Heart left ventricle (tissue), 13 donors: ENCODE results near the gene TNFAIP8L2.

ENCODE experiments used
- POLR2A ChIP-seq, 2 donors: fragments of 450-650 bp; IDR thresholded peaks; one replicate each; pipeline ENCODE4 v1.6.1; 2017; ENCODE audit warnings: antibody characterized with exemption in 2 of 2, mild to moderate bottlenecking in 2 of 2, moderate library complexity in 2 of 2
- TF ChIP-seq, protein P1 (sequence below), 12 donors: fragments of 200-600 bp; sonication (generic) in 4 of 12; IDR thresholded peaks; one replicate each; pipeline versions ENCODE4 v1.5.0 to v1.8.0; 2018 to 2022; ENCODE audit warnings: antibody characterized with exemption in 12 of 12, mild to moderate bottlenecking in 5 of 12
- donor health status: ischemic (EF 13 %, LVEDD 7.1; RV severe dilation, severe dysfunction).
- donor health status: DM: no; HTN: yes; CAD: no.
- donor health status: DM: no; HTN: no; CAD: no.
- donor health status: ischemic (EF 25% LVEDD 6.9; RV normal size, moderate dysfunction).
- donor health status: ischemic (EF 25% LVEDD 5.7; RV mildly dilated, moderate dysfunction).
- donor health status: ischemic (EF 35%, LVEDD 5.7; RV mildly dilated, moderate dysfunction).
- donor health status: nonischemic (EF 11% LVEDD 7.7; RV severe dilation, severe dysfunction).
- donor health status: DM: yes; HTN: yes; CAD: no.
- donor health status: PGD.
- donor health status: ischemic (EF 29% LVEDD 5.4; RV normal size, mild dysfunction).
- donor health status: nonischemic (EF 23%, LVEDD 6.1; RV moderate dilation, normal function).

DNA sequence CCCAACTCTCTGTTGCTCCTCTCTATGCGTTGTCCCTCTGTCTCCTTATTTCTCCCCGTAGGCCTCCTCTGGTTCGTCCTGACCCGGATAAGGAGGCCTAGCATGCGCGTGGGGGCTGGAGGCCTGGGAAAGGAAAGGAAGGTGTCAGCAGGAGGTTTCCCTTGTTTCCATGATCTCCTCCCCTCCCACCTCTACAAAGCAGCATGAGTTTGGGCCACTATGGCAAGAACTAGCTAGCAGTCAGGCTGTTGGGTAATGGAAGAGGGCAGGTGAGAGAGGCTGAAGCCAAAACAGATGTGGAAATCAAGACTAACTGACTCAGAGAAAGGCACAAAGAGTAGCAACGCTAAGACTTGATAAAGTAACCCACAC, 9.3 kb upstream of the TNFAIP8L2 start:
- TF ChIP-seq, protein P1, sequence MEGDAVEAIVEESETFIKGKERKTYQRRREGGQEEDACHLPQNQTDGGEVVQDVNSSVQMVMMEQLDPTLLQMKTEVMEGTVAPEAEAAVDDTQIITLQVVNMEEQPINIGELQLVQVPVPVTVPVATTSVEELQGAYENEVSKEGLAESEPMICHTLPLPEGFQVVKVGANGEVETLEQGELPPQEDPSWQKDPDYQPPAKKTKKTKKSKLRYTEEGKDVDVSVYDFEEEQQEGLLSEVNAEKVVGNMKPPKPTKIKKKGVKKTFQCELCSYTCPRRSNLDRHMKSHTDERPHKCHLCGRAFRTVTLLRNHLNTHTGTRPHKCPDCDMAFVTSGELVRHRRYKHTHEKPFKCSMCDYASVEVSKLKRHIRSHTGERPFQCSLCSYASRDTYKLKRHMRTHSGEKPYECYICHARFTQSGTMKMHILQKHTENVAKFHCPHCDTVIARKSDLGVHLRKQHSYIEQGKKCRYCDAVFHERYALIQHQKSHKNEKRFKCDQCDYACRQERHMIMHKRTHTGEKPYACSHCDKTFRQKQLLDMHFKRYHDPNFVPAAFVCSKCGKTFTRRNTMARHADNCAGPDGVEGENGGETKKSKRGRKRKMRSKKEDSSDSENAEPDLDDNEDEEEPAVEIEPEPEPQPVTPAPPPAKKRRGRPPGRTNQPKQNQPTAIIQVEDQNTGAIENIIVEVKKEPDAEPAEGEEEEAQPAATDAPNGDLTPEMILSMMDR (IDR thresholded peaks at IDR 0.05): no peak
- no peak for TF ChIP-seq POLR2A (IDR thresholded peaks at IDR 0.05)
